Mesenchymal stem cell (in vitro differentiated cells and primary cell): ENCODE data around the gene CSGALNACT2.

Experiments
- DNase-seq: peaks from one replicate; pipeline ENCODE4 v3.0.0-alpha.2; 2013
- H2AFZ ChIP-seq: one replicate; pipeline ENCODE4 v1.6.1; 2013; ENCODE audit warnings: low read depth, mild to moderate bottlenecking, control low read depth, inconsistent platforms, low read length, moderate library complexity
- H2AK5ac ChIP-seq: 2 replicates; pipeline ENCODE4 v1.6.1; 2013; ENCODE audit warnings: low read length, moderate library complexity, mild to moderate bottlenecking, inconsistent platforms; ENCODE audit not compliant: severe bottlenecking
- H2BK120ac ChIP-seq: one replicate; pipeline ENCODE4 v1.6.1; 2013; ENCODE audit warnings: low read depth, mild to moderate bottlenecking, inconsistent platforms, low read length, moderate library complexity
- H2BK12ac ChIP-seq, 2 experiments: one replicate each; pipeline ENCODE4 v1.6.1; 2013; ENCODE audit warnings: inconsistent platforms in 2 of 2, low read length in 2 of 2, mild to moderate bottlenecking in 2 of 2, moderate library complexity in 2 of 2, control low read depth in 1 of 2
- H2BK15ac ChIP-seq: one replicate; pipeline ENCODE4 v1.6.1; 2013; ENCODE audit warnings: mild to moderate bottlenecking, low read depth, inconsistent platforms; ENCODE audit not compliant: poor library complexity, severe bottlenecking
- H2BK5ac ChIP-seq: 2 replicates; pipeline ENCODE4 v1.6.1; 2013; ENCODE audit warnings: low read depth, mild to moderate bottlenecking, low read length, control low read depth, inconsistent platforms; ENCODE audit not compliant: poor library complexity, severe bottlenecking
- H3K14ac ChIP-seq, 2 experiments: one replicate each; pipeline ENCODE4 v1.6.1; 2013; ENCODE audit warnings: inconsistent platforms in 2 of 2, low read length in 2 of 2, control low read depth in 1 of 2, mild to moderate bottlenecking in 1 of 2, moderate library complexity in 1 of 2
- H3K18ac ChIP-seq, 2 experiments: one replicate each; pipeline ENCODE4 v1.6.1; 2013; ENCODE audit warnings: inconsistent platforms in 2 of 2, low read length in 2 of 2, control low read depth in 1 of 2, low read depth in 1 of 2, mild to moderate bottlenecking in 1 of 2
- H3K23ac ChIP-seq, 2 experiments: one replicate each; pipeline ENCODE4 v1.6.1; 2013; ENCODE audit warnings: inconsistent platforms in 2 of 2, low read length in 2 of 2, mild to moderate bottlenecking in 2 of 2, moderate library complexity in 2 of 2, control low read depth in 1 of 2
- H3K27ac ChIP-seq: 2 replicates; pipeline ENCODE4 v1.5.1; 2013; ENCODE audit warnings: mild to moderate bottlenecking, moderate library complexity, low read length, control low read depth, inconsistent platforms; ENCODE audit not compliant: poor library complexity, severe bottlenecking
- H3K27me3 ChIP-seq, 2 experiments: 2 replicates each; pipeline versions ENCODE4 v1.6.1 to v1.7.0; 2013; ENCODE audit warnings: low read length in 2 of 2, mild to moderate bottlenecking in 2 of 2, moderate library complexity in 2 of 2, control low read depth in 1 of 2, inconsistent platforms in 1 of 2; ENCODE audit not compliant: control insufficient read depth in 1 of 2, insufficient read depth in 1 of 2
- H3K36me3 ChIP-seq, 2 experiments: 2 replicates each; pipeline versions ENCODE4 v1.6.1 to v1.7.0; 2013; ENCODE audit warnings: low read length in 2 of 2, control low read depth in 1 of 2, inconsistent platforms in 1 of 2, low read depth in 1 of 2, mild to moderate bottlenecking in 1 of 2; ENCODE audit not compliant: insufficient read depth in 2 of 2, control insufficient read depth in 1 of 2
- H3K4ac ChIP-seq, 2 experiments: one replicate each; pipeline ENCODE4 v1.6.1; 2013; ENCODE audit warnings: inconsistent platforms in 2 of 2, low read length in 2 of 2, mild to moderate bottlenecking in 2 of 2, moderate library complexity in 2 of 2, control low read depth in 1 of 2, low read depth in 1 of 2
- H3K4me1 ChIP-seq: 2 replicates; pipeline ENCODE4 v1.6.1; 2013; ENCODE audit warnings: low read depth, low read length, control low read depth; ENCODE audit not compliant: control insufficient read depth, insufficient read depth
- H3K4me2 ChIP-seq: 2 replicates; pipeline ENCODE4 v1.6.1; 2013; ENCODE audit warnings: low read length, mild to moderate bottlenecking, inconsistent platforms; ENCODE audit not compliant: poor library complexity, severe bottlenecking
- H3K4me3 ChIP-seq, 2 experiments: 2 replicates each; pipeline versions ENCODE4 v1.5.1 to v1.7.0; 2013; ENCODE audit warnings: low read length in 2 of 2, mild to moderate bottlenecking in 2 of 2, control low read depth in 1 of 2, low read depth in 1 of 2; ENCODE audit not compliant: insufficient read depth in 1 of 2
- H3K79me1 ChIP-seq: replicated peaks from 2 replicates; pipeline ENCODE4 v1.6.1; 2013; ENCODE audit warnings: mild to moderate bottlenecking, control low read depth, low read length, inconsistent platforms; ENCODE audit not compliant: poor library complexity, severe bottlenecking
- H3K9ac ChIP-seq: 2 replicates; pipeline ENCODE4 v1.7.0; 2013; ENCODE audit warnings: mild to moderate bottlenecking, low read length, moderate library complexity
- H3K9me3 ChIP-seq: 2 replicates; pipeline ENCODE4 v1.7.0; 2013; ENCODE audit warnings: mild to moderate bottlenecking, low read length; ENCODE audit not compliant: control insufficient read depth
- H4K8ac ChIP-seq: one replicate; pipeline ENCODE4 v1.6.1; 2013; ENCODE audit warnings: inconsistent platforms, mild to moderate bottlenecking, low read length, moderate library complexity
- H4K91ac ChIP-seq: one replicate; pipeline ENCODE4 v1.6.1; 2013; ENCODE audit warnings: mild to moderate bottlenecking, low read length, inconsistent platforms
- WGBS: methylation state at CpG from one replicate; pipeline ENCODE4 v1.1.7; 2013; ENCODE audit warnings: mixed read lengths; 5-methylcytosine and 5-hydroxymethylcytosine counted together

The CSGALNACT2 gene

DNA sequence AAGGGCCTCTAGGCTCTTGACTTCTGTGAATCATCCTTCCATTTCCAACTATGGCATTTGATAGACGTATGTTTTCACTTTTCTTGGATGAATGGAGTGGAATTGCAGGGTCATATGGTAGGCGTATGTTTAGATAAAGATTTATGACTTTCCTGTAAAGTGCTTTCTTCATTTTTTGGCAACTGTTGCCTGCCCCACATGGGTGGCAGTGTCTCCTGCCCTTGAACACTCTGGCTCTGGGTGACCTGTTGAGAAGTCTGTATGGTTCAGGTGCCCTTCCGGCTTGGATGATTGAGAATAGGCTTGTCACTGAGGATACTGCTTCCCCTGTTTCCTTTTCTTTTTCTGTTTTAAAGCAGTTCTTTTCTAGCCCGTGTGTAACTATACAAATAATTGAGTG is 38.3 kb upstream of the CSGALNACT2 start:
- Histone ChIP-seq H2BK12ac (no peak overlapping the region), H3K27ac (no peak overlapping the region), H3K79me1 (no peaks in the 10 kb centered on the region), H3K4me2 (no peak overlapping the region), H2BK120ac (no peak overlapping the region), H3K27me3 (peaks cover 38 to 77% of the 10 kb centered on the region in 2 experiments), H3K23ac (no peak overlapping the region), H2BK15ac (no peak overlapping the region), H3K4me1 (peaks cover 10% of the 10 kb centered on the region), H3K18ac (no peak overlapping the region), H2AFZ (no peak overlapping the region), H3K9me3 (no peaks in the 10 kb centered on the region), H3K4ac (no peak overlapping the region), H3K4me3 (no peak overlapping the region), H3K9ac (no peak overlapping the region), H4K8ac (no peak overlapping the region), H3K36me3 (no peaks in the 10 kb centered on the region), H2BK5ac (no peak overlapping the region), H3K14ac (peak overlapping the region in 1 of 2 experiments; percentile 53), H2AK5ac (no peak overlapping the region), H4K91ac (no peak overlapping the region)
- WGBS: 85% methylated on average over 2 of the region's 4 CpGs
- DNase-seq: no peak

DNA sequence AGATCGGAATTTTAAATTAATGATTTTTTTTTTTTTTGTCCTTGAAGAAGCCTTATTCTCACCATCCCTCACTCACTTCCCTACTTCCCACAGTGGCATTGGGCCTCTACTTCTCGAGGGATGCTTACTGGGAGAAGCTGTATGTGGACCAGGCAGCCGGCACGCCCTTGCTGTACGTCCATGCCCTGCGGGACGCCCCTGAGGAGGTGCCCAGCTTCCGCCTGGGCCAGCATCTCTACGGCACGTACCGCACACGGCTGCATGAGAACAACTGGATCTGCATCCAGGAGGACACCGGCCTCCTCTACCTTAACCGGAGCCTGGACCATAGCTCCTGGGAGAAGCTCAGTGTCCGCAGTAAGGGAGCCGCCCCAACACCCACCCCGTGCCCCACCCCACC is 37.9 kb upstream of the CSGALNACT2 start:
- no peak overlapping the region for H2BK5ac ChIP-seq
- H2BK15ac ChIP-seq: no peak overlapping the region
- no peak overlapping the region for H4K8ac ChIP-seq
- peaks cover 14% of the 10 kb centered on the region for H3K4me1 ChIP-seq
- no peaks in the 10 kb centered on the region for H3K79me1 ChIP-seq
- H3K27me3 ChIP-seq: peaks cover 34 to 74% of the 10 kb centered on the region in 2 experiments
- no peak overlapping the region for H4K91ac ChIP-seq
- H3K4me2 ChIP-seq: no peak overlapping the region
- no peak overlapping the region for H3K18ac ChIP-seq
- H3K4ac ChIP-seq: no peak overlapping the region
- no peaks in the 10 kb centered on the region for H3K9me3 ChIP-seq
- no peak overlapping the region for H2AK5ac ChIP-seq
- H2BK12ac ChIP-seq: no peak overlapping the region
- H2BK120ac ChIP-seq: no peak overlapping the region
- H3K36me3 ChIP-seq: no peaks in the 10 kb centered on the region
- H3K23ac ChIP-seq: no peak overlapping the region
- no peak overlapping the region for H3K4me3 ChIP-seq
- no peak overlapping the region for H3K9ac ChIP-seq
- 91% methylated on average over 16 of the region's 17 CpGs for WGBS
- no peak overlapping the region for H3K27ac ChIP-seq
- no peak overlapping the region for H3K14ac ChIP-seq
- H2AFZ ChIP-seq: no peak overlapping the region
- DNase-seq: no peak

DNA sequence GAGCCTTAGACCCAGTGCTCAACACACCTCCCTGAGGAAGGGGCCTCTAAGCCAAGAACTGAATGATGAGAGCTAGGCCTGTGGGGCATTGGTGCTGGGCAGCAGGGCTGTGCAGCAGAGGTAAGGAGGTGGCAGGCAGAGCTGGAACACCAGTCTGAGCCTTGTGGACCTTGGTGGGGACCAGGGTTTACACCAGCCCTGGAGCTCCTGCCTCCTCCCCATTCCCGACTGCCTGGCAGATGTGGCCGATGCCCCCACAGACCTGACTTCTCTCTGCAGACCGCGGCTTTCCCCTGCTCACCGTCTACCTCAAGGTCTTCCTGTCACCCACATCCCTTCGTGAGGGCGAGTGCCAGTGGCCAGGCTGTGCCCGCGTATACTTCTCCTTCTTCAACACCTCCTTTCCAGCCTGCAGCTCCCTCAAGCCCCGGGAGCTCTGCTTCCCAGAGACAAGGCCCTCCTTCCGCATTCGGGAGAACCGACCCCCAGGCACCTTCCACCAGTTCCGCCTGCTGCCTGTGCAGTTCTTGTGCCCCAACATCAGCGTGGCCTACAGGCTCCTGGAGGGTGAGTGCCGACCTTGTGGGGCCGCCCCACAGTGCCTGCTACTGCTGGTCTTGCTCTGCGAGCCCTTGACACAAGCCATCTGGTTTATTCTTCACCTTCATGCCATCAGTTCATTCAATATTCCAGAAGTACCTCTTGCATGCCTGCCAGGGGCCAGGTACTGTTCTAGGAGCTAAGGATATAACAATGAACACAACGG is 36.0 kb upstream of the CSGALNACT2 start:
- Histone ChIP-seq H3K36me3 (no peaks in the 10 kb centered on the region), H3K4ac (no peak overlapping the region), H2BK12ac (no peak overlapping the region), H2BK120ac (no peak overlapping the region), H2AFZ (no peak overlapping the region), H3K4me2 (no peak overlapping the region), H3K27ac (no peak overlapping the region), H4K8ac (no peak overlapping the region), H3K14ac (no peak overlapping the region), H4K91ac (no peak overlapping the region), H3K23ac (no peak overlapping the region), H2AK5ac (no peak overlapping the region), H3K27me3 (peaks cover 22 to 56% of the 10 kb centered on the region in 2 experiments), H3K79me1 (no peaks in the 10 kb centered on the region), H2BK15ac (no peak overlapping the region), H3K18ac (no peak overlapping the region), H3K4me1 (peaks cover 17% of the 10 kb centered on the region), H3K9me3 (no peaks in the 10 kb centered on the region), H2BK5ac (no peak overlapping the region), H3K9ac (no peak overlapping the region), H3K4me3 (no peak overlapping the region)
- DNase-seq: no peak
- WGBS: 89% methylated on average over 19 of the region's 19 CpGs

DNA sequence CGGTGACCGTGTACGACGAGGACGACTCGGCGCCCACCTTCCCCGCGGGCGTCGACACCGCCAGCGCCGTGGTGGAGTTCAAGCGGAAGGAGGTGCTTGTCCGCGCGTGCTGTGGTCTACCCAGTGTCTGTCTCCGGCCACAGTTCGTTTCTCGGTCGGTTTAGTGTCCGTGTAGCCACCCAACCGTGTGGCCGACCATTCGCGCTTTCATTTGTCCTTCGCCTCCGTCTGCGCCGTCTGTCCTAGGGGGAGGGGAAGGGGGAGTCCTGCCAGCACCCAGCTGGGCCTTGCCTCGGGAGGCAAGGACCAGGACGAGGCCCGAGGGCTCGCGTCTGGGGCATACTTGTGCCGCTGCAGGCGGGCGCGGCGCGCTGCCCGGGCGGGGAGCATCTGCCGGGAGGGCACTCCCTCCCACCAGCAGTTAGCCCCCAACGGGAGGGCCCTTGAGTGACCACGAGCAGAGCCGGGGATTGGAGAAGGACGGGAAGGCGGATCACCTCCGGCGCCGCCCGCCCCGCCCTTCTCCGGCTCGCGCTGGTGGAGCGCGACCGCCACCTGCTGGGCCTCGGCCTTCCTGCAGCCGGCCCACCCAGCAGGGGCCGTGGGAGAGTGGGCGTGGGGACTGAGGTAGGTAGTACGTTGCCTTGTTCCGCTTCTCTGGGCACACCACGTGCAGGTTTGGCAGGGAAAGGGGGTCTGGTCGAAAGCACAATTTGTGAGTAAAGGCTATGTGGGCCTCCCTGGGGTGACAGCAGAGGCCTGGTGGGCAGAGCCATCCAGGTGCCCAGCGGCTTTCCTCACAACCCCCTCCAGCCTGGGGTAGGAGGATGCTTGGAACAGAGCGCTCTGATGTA is 32.9 kb upstream of the CSGALNACT2 start:
- Histone ChIP-seq H3K79me1 (no peaks in the 10 kb centered on the region), H3K4me1 (peaks cover 16% of the 10 kb centered on the region), H4K91ac (peak overlapping the region; percentile 81), H3K9ac (peak overlapping the region; percentile 74), H2BK15ac (peak overlapping the region; percentile 29), H4K8ac (peak overlapping the region; percentile 91), H3K27ac (no peak overlapping the region), H3K9me3 (no peaks in the 10 kb centered on the region), H3K4me2 (peak overlapping the region; percentile 98), H2BK5ac (no peak overlapping the region), H3K23ac (peak overlapping the region in 1 of 2 experiments; percentile 66), H2AFZ (peak overlapping the region; percentile 96), H3K27me3 (peaks cover 19 to 39% of the 10 kb centered on the region in 2 experiments), H2BK120ac (peak overlapping the region; percentile 54), H2AK5ac (no peak overlapping the region), H2BK12ac (peak overlapping the region; percentile 44 to 83), H3K36me3 (no peaks in the 10 kb centered on the region), H3K4me3 (peak overlapping the region; percentile 45 to 78), H3K14ac (peak overlapping the region in 1 of 2 experiments; percentile 29), H3K18ac (peak overlapping the region; percentile 34 to 67), H3K4ac (peak overlapping the region; percentile 26 to 36)
- WGBS: 2% methylated on average over 65 of the region's 71 CpGs
- peak; percentile 86 for DNase-seq
